HG03460 (cell line): ENCODE data around the gene ADAMTSL2.

ENCODE experiments used
- ATAC-seq: cut with Tn5 transposase; IDR thresholded peaks from one replicate; pipeline ENCODE4 v1.9.1; 2021; ENCODE audit not compliant: unreplicated experiment

Gene ADAMTSL2

GRCh38 chr9:133603135-133603927 lies 68.8 kb downstream of the ADAMTSL2 start:
- ATAC-seq, result no peak

GRCh38 chr9:133604214-133604613 lies 69.7 kb downstream of the ADAMTSL2 start:
- no peak for ATAC-seq

- ATAC-seq, result no peak
These were observed 70.4 kb downstream of the ADAMTSL2 start for GRCh38 chr9:133604856-133605255.

DNA sequence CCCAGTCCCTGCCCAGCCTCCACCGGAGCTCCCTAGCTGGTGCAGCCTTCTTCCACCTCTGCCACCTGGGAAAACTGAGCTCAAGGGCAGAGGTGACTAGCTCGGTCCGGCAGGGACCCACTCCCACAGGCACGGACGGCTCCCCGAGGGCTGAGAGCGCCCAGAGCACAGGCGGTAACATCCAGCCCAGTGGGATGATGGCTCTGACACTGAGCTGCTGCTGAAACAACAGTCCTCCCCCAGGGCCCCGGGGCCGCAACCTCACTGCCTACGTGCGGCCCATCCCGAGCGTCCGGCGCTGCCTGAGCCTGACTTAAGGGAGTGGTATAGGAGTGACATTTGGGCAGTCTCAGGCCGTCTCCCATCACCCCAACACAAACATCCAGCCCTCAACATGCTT lies 70.9 kb downstream of the ADAMTSL2 start:
- ATAC-seq, result no peak

- ATAC-seq, result no peak
These were observed 71.6 kb downstream of the ADAMTSL2 start for GRCh38 chr9:133605856-133606707.

DNA sequence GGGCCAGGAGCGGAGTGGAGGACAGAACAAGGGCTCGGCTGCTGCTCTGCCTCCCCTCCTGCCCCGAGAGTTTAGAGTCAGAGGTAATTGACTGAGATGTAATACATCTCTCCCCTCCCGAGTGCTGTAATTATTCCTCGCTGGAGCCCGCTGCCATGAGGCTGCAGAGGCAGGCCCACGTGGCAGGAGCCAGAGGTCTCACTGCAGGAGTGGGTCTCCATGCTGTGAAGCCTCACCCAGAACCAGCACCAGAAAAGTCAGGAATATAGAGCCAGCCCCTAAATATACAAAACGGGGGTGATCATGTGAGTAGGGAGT lies 72.2 kb downstream of the ADAMTSL2 start:
- ATAC-seq, result no peak

- no peak for ATAC-seq
These were observed 72.9 kb downstream of the ADAMTSL2 start for GRCh38 chr9:133607381-133607780.

- ATAC-seq, result no peak
These were observed 73.5 kb downstream of the ADAMTSL2 start for GRCh38 chr9:133607976-133608375.

DNA sequence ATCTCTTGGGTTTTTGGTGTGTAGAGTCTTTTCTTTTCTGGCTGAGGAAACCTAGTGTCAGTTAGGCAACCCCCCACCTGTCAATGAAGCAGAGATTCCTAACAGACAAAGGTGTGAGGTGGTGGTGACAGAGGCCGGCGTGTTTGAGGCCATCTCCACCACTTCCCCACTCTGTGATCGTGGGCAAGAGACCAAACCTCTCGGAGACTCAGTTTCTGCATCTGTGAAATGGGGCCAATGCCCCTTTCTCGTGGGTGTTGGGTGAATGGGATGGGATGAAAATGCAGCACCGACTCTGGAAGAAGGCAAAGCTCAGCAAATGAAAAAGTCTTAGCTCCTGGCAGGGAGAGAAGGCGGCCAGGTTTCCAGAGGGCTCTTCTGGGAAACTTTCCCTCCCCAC lies 73.9 kb downstream of the ADAMTSL2 start:
- ATAC-seq, result no peak

- no peak for ATAC-seq
These were observed 74.4 kb downstream of the ADAMTSL2 start for GRCh38 chr9:133608889-133609288.

DNA sequence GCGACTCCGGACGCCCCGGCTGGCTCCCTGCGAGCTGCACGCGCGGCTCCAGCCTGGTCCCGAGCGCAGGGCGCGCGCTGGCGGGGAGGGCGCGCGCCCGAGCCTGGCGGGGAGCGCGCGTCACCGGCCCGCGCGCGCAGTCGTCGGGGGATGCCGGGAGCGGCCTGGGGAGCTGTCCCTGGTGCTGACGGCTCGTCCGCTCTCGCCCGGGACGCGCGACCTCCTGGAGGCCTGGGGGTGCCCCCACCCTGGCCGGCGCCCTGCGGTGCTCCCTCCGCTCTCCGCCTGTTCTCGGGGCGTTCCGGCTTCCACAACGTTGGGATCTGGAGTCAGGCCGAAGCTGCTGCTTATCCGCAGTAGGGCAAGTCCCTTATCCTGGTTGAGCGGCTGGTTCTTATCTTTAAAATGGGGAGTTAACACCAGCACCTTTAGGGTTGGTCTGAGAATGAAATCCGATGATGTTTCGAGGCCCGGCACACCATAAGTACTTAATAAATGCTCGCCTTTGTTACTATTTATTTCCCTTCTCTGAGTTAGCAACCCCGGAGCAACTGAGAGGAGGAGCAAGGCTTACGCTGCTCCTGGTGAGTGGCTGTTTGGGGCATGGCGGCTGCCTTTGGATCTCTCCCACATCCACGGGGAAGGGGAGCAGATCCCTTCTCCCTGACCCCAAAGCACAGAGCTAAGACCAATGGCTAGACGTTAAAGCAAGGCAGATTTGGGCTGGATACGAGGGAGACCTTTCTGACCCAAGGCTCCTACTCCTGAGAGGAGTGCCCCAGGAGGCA lies 75.0 kb downstream of the ADAMTSL2 start, which contains the start of gene FAM163B:
TSS of gene FAM163B (minus strand) at position 79 of the 788 bp plus-strand sequence. CDS start 29,166 bp downstream, outside the sequence.
- no peak for ATAC-seq

DNA sequence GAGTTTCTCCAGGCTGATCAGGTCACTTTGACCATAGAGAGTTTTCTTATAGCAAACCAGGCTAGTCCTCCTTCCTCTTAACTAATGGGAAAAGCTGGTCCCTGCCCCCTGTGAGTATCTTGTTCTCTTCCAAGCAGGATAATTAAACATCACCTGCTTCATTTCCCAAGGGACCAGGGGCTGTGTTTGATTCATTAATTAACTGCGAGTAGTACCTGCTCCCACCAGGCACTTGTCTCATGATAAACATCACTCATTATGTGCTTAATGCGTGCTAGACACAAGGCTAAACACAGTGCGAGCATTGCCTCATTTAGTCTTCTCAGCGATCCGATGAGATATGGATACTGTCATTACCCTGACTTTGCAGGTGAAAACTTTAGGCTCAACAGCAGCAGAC lies 76.3 kb downstream of the ADAMTSL2 start:
- ATAC-seq, result no peak

- ATAC-seq, result no peak
These were observed 77.5 kb downstream of the ADAMTSL2 start for GRCh38 chr9:133612051-133612450.

DNA sequence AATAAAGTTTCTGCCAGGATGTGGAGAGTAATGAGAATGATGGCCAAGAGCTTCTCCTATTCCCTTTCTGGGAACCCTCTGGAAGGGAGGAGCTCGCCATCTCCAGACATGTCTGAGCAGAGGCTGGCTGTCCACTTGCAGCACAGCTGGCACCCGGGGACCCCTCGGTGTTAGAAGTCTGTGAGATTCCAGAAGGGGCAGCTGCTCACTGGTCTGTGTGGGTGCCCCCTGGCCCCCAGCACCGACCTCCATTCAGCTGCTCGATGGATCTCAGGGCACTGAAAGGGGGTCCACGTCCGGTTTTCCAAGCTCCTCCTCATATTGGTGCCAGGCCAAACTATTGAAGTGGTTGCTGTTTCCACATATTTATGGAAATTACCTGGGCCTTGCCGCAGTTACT lies 78.3 kb downstream of the ADAMTSL2 start:
- no peak for ATAC-seq

GRCh38 chr9:133613432-133613831 lies 78.9 kb downstream of the ADAMTSL2 start:
- ATAC-seq, result no peak

DNA sequence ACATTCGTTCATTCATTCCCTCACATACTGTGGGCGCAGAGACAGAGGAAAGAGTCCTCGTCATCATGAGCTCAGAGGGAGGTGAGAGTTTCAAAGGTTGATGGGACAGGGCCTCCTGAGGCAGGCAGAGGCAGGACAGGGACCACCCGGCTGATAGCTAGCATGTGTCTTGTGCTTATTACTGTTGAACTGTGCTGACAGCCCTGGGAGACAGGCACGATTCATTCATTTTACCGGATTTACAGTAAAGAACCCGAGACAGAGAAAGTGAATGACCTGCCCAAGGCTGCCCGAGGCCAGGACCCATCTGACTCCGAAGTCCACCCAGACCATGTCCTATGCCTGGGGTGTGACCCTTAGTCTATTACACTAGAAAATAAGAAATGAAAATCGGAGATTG lies 79.6 kb downstream of the ADAMTSL2 start:
- ATAC-seq, result no peak

DNA sequence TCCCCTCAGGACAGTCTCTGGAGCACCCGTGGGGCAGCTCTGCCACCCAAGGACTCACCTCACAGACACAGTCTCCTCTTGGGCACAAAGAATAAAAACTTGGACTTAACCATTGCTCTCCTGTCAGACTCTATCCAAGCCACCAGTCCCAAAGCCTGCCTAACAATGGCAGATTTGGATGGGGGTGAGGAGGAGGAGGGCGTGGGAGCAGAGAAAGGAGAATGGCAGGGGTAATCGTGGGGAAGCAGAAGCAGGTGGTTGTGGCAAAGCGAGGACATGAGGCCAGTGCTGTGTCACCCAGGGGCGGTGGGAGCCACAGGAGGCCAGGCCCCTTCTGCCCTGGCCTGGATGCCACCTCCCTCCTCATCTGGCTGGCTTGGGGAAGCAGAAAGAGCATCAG lies 80.2 kb downstream of the ADAMTSL2 start:
- ATAC-seq, result no peak

DNA sequence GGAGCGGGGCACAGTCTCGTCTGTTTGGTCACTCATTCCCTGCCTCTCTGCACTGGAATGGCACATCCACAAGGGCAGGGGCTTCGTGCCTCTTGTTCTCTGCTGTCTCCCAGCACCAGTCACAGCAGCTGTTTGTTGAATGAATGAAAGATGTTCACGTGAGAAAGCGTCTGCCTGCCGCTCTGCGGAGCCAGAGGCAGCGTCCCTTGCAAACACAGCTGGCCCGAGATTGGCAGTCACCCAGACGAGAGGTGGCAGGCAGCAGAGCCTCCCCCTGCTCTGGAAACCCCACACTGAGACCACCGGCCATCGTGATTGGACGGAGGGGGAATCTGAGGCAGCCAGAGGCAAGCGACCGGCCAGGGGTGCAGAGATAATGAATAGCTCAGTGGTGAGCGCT lies 80.7 kb downstream of the ADAMTSL2 start:
- ATAC-seq, result no peak

DNA sequence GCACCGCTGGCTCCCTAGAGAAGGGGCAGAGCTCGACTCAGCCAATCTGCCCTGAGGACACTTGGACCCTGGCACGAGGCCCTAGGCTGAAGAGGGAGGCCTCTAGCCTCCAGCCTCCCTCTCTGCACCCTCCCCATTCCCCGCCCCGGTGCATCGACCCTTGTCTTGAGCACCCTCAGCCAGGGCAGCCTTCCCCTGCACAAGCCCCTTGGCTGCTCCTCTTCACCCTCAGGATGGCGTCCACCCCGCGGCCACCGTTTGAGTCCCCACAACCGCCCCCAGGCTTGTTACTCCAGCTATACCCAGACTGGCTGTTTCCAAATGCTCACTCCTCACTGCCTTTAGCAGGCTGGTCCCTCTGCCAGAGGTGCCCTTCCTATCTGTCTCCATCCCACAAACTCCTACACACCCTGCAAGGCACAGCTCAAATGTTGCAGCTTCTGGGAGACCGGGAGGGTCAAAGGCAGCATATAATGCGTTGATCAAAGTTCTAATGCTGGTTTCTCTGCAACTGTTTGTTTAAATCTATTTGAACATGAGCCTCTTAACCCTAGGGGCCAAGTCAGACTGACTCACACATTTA lies 81.2 kb downstream of the ADAMTSL2 start:
- no peak for ATAC-seq

DNA sequence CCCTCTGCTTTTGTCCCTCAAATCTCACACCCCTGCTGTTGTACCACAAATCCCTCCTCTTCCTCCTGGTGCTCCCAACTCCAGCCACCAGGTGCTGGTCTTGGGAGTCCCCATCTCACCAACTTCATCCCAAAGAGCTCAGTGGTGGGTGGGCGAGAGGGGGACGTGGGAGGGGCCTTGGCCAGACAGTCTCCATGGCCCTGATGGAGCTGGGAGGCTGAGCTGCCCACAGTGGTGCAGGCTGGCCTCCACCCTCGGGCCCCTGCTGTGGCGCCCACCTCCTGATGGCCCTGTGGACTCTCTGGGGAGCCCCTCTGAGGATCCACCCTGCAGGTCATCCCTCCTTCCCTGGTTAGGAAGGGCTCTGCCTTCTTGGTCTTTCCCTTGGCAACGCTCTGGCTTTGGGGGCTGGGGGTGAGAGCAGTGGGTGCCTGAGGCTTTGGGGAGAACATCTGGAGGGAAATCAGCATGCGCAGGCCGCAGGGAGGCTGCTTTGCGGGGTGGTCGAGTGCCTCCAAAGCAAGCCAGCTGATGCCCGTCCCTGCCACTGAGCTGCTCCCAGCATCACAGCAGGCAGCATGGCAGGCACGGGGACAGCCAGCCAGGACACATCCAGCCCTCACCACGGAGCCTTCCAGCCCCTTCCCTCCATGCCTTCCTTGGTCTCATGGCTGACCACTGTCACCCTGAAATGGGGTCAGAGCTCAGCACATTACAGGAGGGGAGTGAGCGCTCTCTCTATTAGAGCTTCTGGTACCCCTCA lies 82.3 kb downstream of the ADAMTSL2 start:
- ATAC-seq, result no peak
